Prostate gland (tissue), 2 donors: ENCODE measurements around the gene AJAP1. TPM values are rescaled to one million over a fixed set of nuclear protein-coding genes. Genes with fewer than 3 reads are reported as not detected.

Experiments used
- DNase-seq: peaks from one replicate; pipeline ENCODE4 v3.0.0-alpha.2; 2019; ENCODE audit warnings: low spot score
- H3K27ac ChIP-seq, 2 donors: fragments of 200-600 bp; sonication (generic); 2 replicates each; pipeline ENCODE4 v1.5.1; 2017 to 2019
- H3K27me3 ChIP-seq: fragments of 200-600 bp; sonication (generic); replicated peaks from 2 replicates; pipeline ENCODE4 v1.5.1; 2019; ENCODE audit not compliant: insufficient read depth
- H3K36me3 ChIP-seq, 2 donors: fragments of 200-600 bp; sonication (generic); 1 replicate in 1 of 2; 2 replicates in 1 of 2; pipeline versions ENCODE4 v1.5.1 to v1.8.1; 2017 to 2019
- H3K4me1 ChIP-seq: fragments of 200-600 bp; sonication (generic); replicated peaks from 2 replicates; pipeline ENCODE4 v1.5.1; 2019
- H3K4me3 ChIP-seq, 2 donors: fragments of 200-600 bp; sonication (generic); 2 replicates each; pipeline ENCODE4 v1.5.1; 2017 to 2019
- H3K9me3 ChIP-seq: fragments of 200-600 bp; sonication (generic); 2 replicates; pipeline ENCODE4 v1.5.1; 2017
- CTCF ChIP-seq, 4 experiments: fragments of 200-600 bp in 2 of 4; fragments of 450-650 bp in 2 of 4; sonication (generic) in 2 of 4; IDR thresholded peaks; 1 replicate in 3 of 4; 2 replicates in 1 of 4; pipeline ENCODE4 v1.5.1; 2016 to 2019; ENCODE audit warnings: antibody characterized with exemption in 4 of 4, mild to moderate bottlenecking in 2 of 4, moderate library complexity in 2 of 4
- POLR2A ChIP-seq: fragments of 450-650 bp; IDR thresholded peaks from one replicate; pipeline ENCODE4 v1.6.1; 2016; ENCODE audit warnings: antibody characterized with exemption, mild to moderate bottlenecking
- POLR2AphosphoS5 ChIP-seq: sonication (generic); formaldehyde crosslinking; IDR thresholded peaks from one replicate; pipeline ENCODE4 v1.6.1; 2017; ENCODE audit warnings: antibody characterized with exemption
- WGBS: methylation state at CpG from one replicate; pipeline ENCODE4 v1.1.5; 2018; 5-methylcytosine and 5-hydroxymethylcytosine counted together
- intact Hi-C: fragments of 100-400 bp; cut with DNase I; formaldehyde crosslinking; loops from one replicate; pipeline ENCODE4 v1.14.2; 2022
- total RNA-seq, 2 donors: library from RNA; depleted of rRNA; stranded (reverse); fragments of >200 nt; gene quantifications; one replicate each; pipeline ENCODE4 v1.1.0, GENCODE V29; 2016

The AJAP1 gene
- total RNA-seq, 2 donors from 2014 or later = 0.73 to 6.7 TPM

- H3K9me3 ChIP-seq = no peaks in the 10 kb centered on the region
- no peaks in the 10 kb centered on the region for H3K4me1 ChIP-seq
- no peak overlapping the region for H3K4me3 ChIP-seq
- H3K27ac ChIP-seq = no peak overlapping the region
- no peak for DNase-seq
- 79% methylated on average over 8 of the region's 8 CpGs for WGBS
- TF ChIP-seq POLR2AphosphoS5 = no peak
- no peak for TF ChIP-seq CTCF (IDR thresholded peaks at IDR 0.05)
- TF ChIP-seq POLR2A = no peak
- no peaks in the 10 kb centered on the region for H3K36me3 ChIP-seq
- intact Hi-C loops = no loop called here
- peaks cover 12% of the 10 kb centered on the region for H3K27me3 ChIP-seq
Observed at GRCh38 chr1:4759671-4760070, 105.3 kb downstream of the AJAP1 start.

GRCh38 chr1:4760088-4760487 lies 105.7 kb downstream of the AJAP1 start:
- Histone ChIP-seq H3K27ac (no peak overlapping the region), H3K36me3 (no peaks in the 10 kb centered on the region), H3K4me3 (no peak overlapping the region), H3K9me3 (no peaks in the 10 kb centered on the region), H3K27me3 (peaks cover 14% of the 10 kb centered on the region), H3K4me1 (no peaks in the 10 kb centered on the region)
- intact Hi-C loops = no loop called here
- WGBS = 75% methylated on average over 5 of the region's 5 CpGs
- no peak for TF ChIP-seq POLR2AphosphoS5
- TF ChIP-seq POLR2A = no peak
- no peak for TF ChIP-seq CTCF (IDR thresholded peaks at IDR 0.05)
- no peak for DNase-seq

GRCh38 chr1:4761324-4761723 lies 106.9 kb downstream of the AJAP1 start:
- Histone ChIP-seq H3K27ac (no peak overlapping the region), H3K4me1 (no peaks in the 10 kb centered on the region), H3K4me3 (no peak overlapping the region), H3K27me3 (peaks cover 14% of the 10 kb centered on the region), H3K9me3 (no peaks in the 10 kb centered on the region), H3K36me3 (no peaks in the 10 kb centered on the region)
- no peak for DNase-seq
- WGBS = 92% methylated on average over 5 of the region's 5 CpGs
- TF ChIP-seq POLR2A = no peak
- TF ChIP-seq POLR2AphosphoS5 = no peak
- no peak for TF ChIP-seq CTCF (IDR thresholded peaks at IDR 0.05)
- intact Hi-C loops = no loop called here

- Histone ChIP-seq H3K4me1 (no peaks in the 10 kb centered on the region), H3K9me3 (no peaks in the 10 kb centered on the region), H3K4me3 (no peak overlapping the region), H3K36me3 (no peaks in the 10 kb centered on the region), H3K27me3 (peaks cover 11% of the 10 kb centered on the region), H3K27ac (no peak overlapping the region)
- 79% methylated on average over 7 of the region's 7 CpGs for whole genome bisulfite sequencing
- DNase-seq = no peak
- TF ChIP-seq POLR2A = no peak
- no peak for TF ChIP-seq POLR2AphosphoS5
- no peak for TF ChIP-seq CTCF (IDR thresholded peaks at IDR 0.05)
- intact Hi-C loops = no loop called here
Observed at GRCh38 chr1:4762146-4762545, 107.7 kb downstream of the AJAP1 start.

- 93% methylated on average over 4 of the region's 4 CpGs for WGBS
- no peak for DNase-seq
- H3K36me3 ChIP-seq = no peaks in the 10 kb centered on the region
- no peak overlapping the region for H3K27ac ChIP-seq
- no peaks in the 10 kb centered on the region for H3K4me1 ChIP-seq
- no peaks in the 10 kb centered on the region for H3K9me3 ChIP-seq
- peaks cover 15% of the 10 kb centered on the region for H3K27me3 ChIP-seq
- no peak overlapping the region for H3K4me3 ChIP-seq
- intact Hi-C loops = no loop called here
- TF ChIP-seq POLR2AphosphoS5 (no peak), POLR2A (no peak), CTCF (IDR thresholded peaks at IDR 0.05) (no peak)
Observed at GRCh38 chr1:4767308-4767707, 112.9 kb downstream of the AJAP1 start.
